B cell (primary cell): ENCODE measurements around the gene DAZL. TPM values are rescaled to one million over a fixed set of nuclear protein-coding genes. Genes with fewer than 3 reads are reported as not detected.

ENCODE experiments used
- ATAC-seq: fragments of 200-7000 bp; cut with Tn5 transposase; one replicate; pipeline ENCODE4 v1.10.0; 2021; ENCODE audit warnings: low read depth, mild to moderate bottlenecking, moderate number of reproducible peaks, moderate library complexity
- CTCF ChIA-PET: fragments of 350-600 bp; sonication (Branson Sonifier 250); formaldehyde crosslinking; loops from one replicate; lab custom pipeline; 2021; ENCODE audit warnings: antibody characterized with exemption, inconsistent platforms; lab: Charles Lee
- POLR2A ChIA-PET: fragments of 350-600 bp; sonication (Branson Sonifier 250); formaldehyde crosslinking; loops from one replicate; lab custom pipeline; 2021; ENCODE audit warnings: antibody characterized with exemption; lab: Charles Lee
- DNase-seq: peaks from one replicate; pipeline ENCODE4 v3.0.0; 2013
- H2AFZ ChIP-seq: 2 replicates; pipeline ENCODE4 v1.6.1; 2012; ENCODE audit warnings: mild to moderate bottlenecking, low read depth, low read length; ENCODE audit not compliant: insufficient read depth, poor library complexity, severe bottlenecking
- H3K27ac ChIP-seq, 2 donors: 1 replicate in 1 of 2; 2 replicates in 1 of 2; pipeline ENCODE4 v1.5.1; 2012 to 2013; ENCODE audit warnings: low read length in 2 of 2, mild to moderate bottlenecking in 2 of 2, moderate library complexity in 1 of 2
- H3K27me3 ChIP-seq, 4 experiments: fragments of 200-600 bp in 1 of 4; sonication (generic) in 1 of 4; replicated peaks in 1 of 4; 1 replicate in 2 of 4; 2 replicates in 2 of 4; pipeline versions ENCODE4 v1.6.1 to v1.7.0; 2013 to 2016; ENCODE audit warnings: low read length in 3 of 4, mild to moderate bottlenecking in 2 of 4, mixed read lengths in 1 of 4, moderate library complexity in 1 of 4; ENCODE audit not compliant: insufficient read depth in 4 of 4, control insufficient read depth in 3 of 4; ENCODE audit errors: control extremely low read depth in 1 of 4
- H3K36me3 ChIP-seq, 2 experiments: replicated peaks in 1 of 2; 1 replicate in 1 of 2; 2 replicates in 1 of 2; pipeline versions ENCODE4 v1.6.1 to v1.7.1; 2013; ENCODE audit warnings: low read length in 1 of 2; ENCODE audit not compliant: insufficient read depth in 2 of 2, control insufficient read depth in 1 of 2; ENCODE audit errors: control extremely low read depth in 1 of 2, extremely low read depth in 1 of 2
- H3K4me1 ChIP-seq, 2 donors: fragments of 200-600 bp in 1 of 2; sonication (generic) in 1 of 2; 1 replicate in 1 of 2; 2 replicates in 1 of 2; pipeline versions ENCODE4 v1.5.1 to v1.6.1; 2013 to 2017; ENCODE audit warnings: low read length in 2 of 2; ENCODE audit not compliant: control insufficient read depth in 2 of 2, insufficient read depth in 2 of 2
- H3K4me2 ChIP-seq: replicated peaks from 2 replicates; pipeline ENCODE3; 2012; ENCODE audit warnings: mild to moderate bottlenecking, low read depth, low read length; ENCODE audit not compliant: poor library complexity, severe bottlenecking
- H3K4me3 ChIP-seq, 5 experiments: fragments of 200-600 bp in 1 of 5; sonication (generic) in 1 of 5; 1 replicate in 3 of 5; 2 replicates in 2 of 5; pipeline versions ENCODE4 v1.5.1 to v1.7.0; 2011 to 2016; ENCODE audit warnings: low read length in 4 of 5, mild to moderate bottlenecking in 4 of 5, low read depth in 2 of 5, control low read depth in 1 of 5, moderate library complexity in 1 of 5; ENCODE audit not compliant: insufficient read depth in 1 of 5; ENCODE audit errors: control extremely low read depth in 1 of 5, extremely low read depth in 1 of 5
- H3K79me2 ChIP-seq: fragments of 200-600 bp; sonication (generic); one replicate; pipeline ENCODE4 v1.6.0; 2016; ENCODE audit warnings: low read length; ENCODE audit not compliant: control insufficient read depth, insufficient read depth
- H3K9ac ChIP-seq: fragments of 200-600 bp; sonication (generic); 2 replicates; pipeline ENCODE4 v1.6.1; 2017; ENCODE audit warnings: mild to moderate bottlenecking, low read length, moderate library complexity
- H3K9me3 ChIP-seq, 3 donors: one replicate each; pipeline versions ENCODE4 v1.6.1 to v1.7.1; 2013; ENCODE audit warnings: low read length in 2 of 3; ENCODE audit not compliant: control insufficient read depth in 2 of 3, insufficient read depth in 1 of 3; ENCODE audit errors: control extremely low read depth in 1 of 3
- H4K20me1 ChIP-seq: 2 replicates; pipeline ENCODE4 v1.6.0; 2012; ENCODE audit warnings: mild to moderate bottlenecking, low read length; ENCODE audit not compliant: insufficient read depth, control insufficient read depth, poor library complexity, severe bottlenecking
- H3K27ac Mint-ChIP-seq: one replicate; pipeline ENCODE4 v1.8.0; 2021; ENCODE audit warnings: mixed read lengths
- H3K27me3 Mint-ChIP-seq: one replicate; pipeline ENCODE4 v1.8.0; 2021; ENCODE audit warnings: mixed read lengths
- H3K4me1 Mint-ChIP-seq: one replicate; pipeline ENCODE4 v1.8.0; 2021; ENCODE audit warnings: mixed read lengths
- H3K4me3 Mint-ChIP-seq: one replicate; pipeline ENCODE4 v1.8.0; 2021; ENCODE audit warnings: mixed read lengths
- H3K9me3 Mint-ChIP-seq: one replicate; pipeline ENCODE4 v1.8.0; 2022; ENCODE audit warnings: mixed read lengths; ENCODE audit not compliant: insufficient read depth
- EZH2 ChIP-seq: IDR thresholded peaks from 2 replicates; pipeline ENCODE4 v1.6.1; 2012; ENCODE audit warnings: borderline replicate concordance, low read depth, mild to moderate bottlenecking, moderate library complexity, low read length; ENCODE audit not compliant: insufficient read depth, poor library complexity, severe bottlenecking
- WGBS: methylation state at CpG from one replicate; pipeline ENCODE4 v1.1.5; 2013; ENCODE audit warnings: missing lambda C conversion rate; ENCODE audit not compliant: insufficient coverage; 5-methylcytosine and 5-hydroxymethylcytosine counted together
- intact Hi-C: fragments of 100-400 bp; cut with micrococcal nuclease; formaldehyde crosslinking; loops from one replicate; pipeline ENCODE4 v1.10.0; 2022
- polyA plus RNA-seq: library from polyadenylated mRNA; depleted of rRNA; stranded (reverse); fragments of >200 nt; gene quantifications from 2 replicates; pipeline ENCODE4 v1.2.3, GENCODE V29; 2012
- total RNA-seq, 2 donors: library from RNA; stranded (reverse); fragments of 120-200 nt in 1 of 2; gene quantifications; 1 replicate in 1 of 2; 2 replicates in 1 of 2; pipeline versions ENCODE4 v1.2.3 to v1.2.4, GENCODE V29; 2013 to 2022
- TF ChIP-seq, protein P1 (sequence below): fragments of 200-600 bp; IDR thresholded peaks from one replicate; pipeline ENCODE4 v1.8.0; 2022; ENCODE audit warnings: antibody characterized with exemption, mild to moderate bottlenecking

The DAZL gene
- total and polyA plus RNA-seq, 2 donors (not counting 1 experiment from before 2014, with no cell fraction given), result 1.3 TPM; not detected in 1

DNA sequence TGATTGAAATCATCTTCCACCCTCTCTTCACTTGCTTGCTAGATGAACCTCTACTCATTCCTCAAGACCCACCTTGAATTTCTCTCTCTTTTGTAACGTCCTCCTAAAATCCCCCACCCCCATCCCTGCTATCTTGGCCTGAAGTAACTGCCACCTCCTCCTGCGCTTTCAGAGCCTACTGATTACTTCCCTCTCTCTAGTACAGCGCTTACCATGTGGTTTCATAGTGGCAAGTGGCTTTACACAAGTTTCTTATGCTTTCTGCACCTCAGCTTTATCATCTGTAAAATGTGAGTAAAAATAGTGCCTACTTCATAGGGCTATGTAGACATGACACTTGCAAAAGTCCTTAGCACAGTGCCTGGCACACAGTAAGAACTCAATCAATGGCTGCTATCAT, 28.7 kb upstream of the DAZL start:
- Histone ChIP-seq H3K27me3 (no peaks in the 10 kb centered on the region), H3K4me1 (no peaks in the 10 kb centered on the region), H3K4me2 (no peak overlapping the region), H3K9me3 (no peaks in the 10 kb centered on the region), H3K79me2 (no peaks in the 10 kb centered on the region), H3K36me3 (no peaks in the 10 kb centered on the region), H4K20me1 (no peaks in the 10 kb centered on the region), H3K27ac (no peak overlapping the region), H2AFZ (no peak overlapping the region), H3K9ac (no peak overlapping the region), H3K4me3 (no peak overlapping the region)
- DNase-seq (no peak), ATAC-seq (no peak)
- Mint-ChIP-seq H3K27ac (no peak overlapping the region), H3K4me3 (no peak overlapping the region), H3K4me1 (peaks cover 4% of the 10 kb centered on the region), H3K9me3 (no peaks in the 10 kb centered on the region), H3K27me3 (no peaks in the 10 kb centered on the region)
- intact Hi-C loops, result no loop called here
- ChIA-PET POLR2A (no interaction called here), CTCF (no interaction called here)
- WGBS, result 63% methylated on average over 1 of the region's 3 CpGs
- TF ChIP-seq EZH2, result no peak

GRCh38 chr3:16632395-16632794, 27.2 kb upstream of the DAZL start:
- H3K27ac Mint-ChIP-seq, result no peak overlapping the region
- Histone ChIP-seq H3K27ac (no peak overlapping the region), H3K9ac (no peak overlapping the region), H4K20me1 (no peaks in the 10 kb centered on the region), H2AFZ (no peak overlapping the region), H3K36me3 (no peaks in the 10 kb centered on the region), H3K4me2 (no peak overlapping the region), H3K4me1 (no peaks in the 10 kb centered on the region), H3K9me3 (no peaks in the 10 kb centered on the region), H3K27me3 (no peaks in the 10 kb centered on the region), H3K4me3 (no peak overlapping the region), H3K79me2 (no peaks in the 10 kb centered on the region)
- WGBS, result 40% methylated on average over 1 of the region's 2 CpGs
- no peak for TF ChIP-seq EZH2
- TF ChIP-seq, protein P1, sequence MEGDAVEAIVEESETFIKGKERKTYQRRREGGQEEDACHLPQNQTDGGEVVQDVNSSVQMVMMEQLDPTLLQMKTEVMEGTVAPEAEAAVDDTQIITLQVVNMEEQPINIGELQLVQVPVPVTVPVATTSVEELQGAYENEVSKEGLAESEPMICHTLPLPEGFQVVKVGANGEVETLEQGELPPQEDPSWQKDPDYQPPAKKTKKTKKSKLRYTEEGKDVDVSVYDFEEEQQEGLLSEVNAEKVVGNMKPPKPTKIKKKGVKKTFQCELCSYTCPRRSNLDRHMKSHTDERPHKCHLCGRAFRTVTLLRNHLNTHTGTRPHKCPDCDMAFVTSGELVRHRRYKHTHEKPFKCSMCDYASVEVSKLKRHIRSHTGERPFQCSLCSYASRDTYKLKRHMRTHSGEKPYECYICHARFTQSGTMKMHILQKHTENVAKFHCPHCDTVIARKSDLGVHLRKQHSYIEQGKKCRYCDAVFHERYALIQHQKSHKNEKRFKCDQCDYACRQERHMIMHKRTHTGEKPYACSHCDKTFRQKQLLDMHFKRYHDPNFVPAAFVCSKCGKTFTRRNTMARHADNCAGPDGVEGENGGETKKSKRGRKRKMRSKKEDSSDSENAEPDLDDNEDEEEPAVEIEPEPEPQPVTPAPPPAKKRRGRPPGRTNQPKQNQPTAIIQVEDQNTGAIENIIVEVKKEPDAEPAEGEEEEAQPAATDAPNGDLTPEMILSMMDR, result no peak
- peaks cover 4% of the 10 kb centered on the region for H3K4me1 Mint-ChIP-seq
- DNase-seq (no peak), ATAC-seq (no peak)
- ChIA-PET CTCF (no interaction called here), POLR2A (no interaction called here)
- H3K4me3 Mint-ChIP-seq, result no peak overlapping the region
- H3K27me3 Mint-ChIP-seq, result no peaks in the 10 kb centered on the region
- no peaks in the 10 kb centered on the region for H3K9me3 Mint-ChIP-seq
- intact Hi-C loops, result no loop called here
